HEK293 (cell line): ENCODE measurements around the gene SLC36A4.
A peak's percentile ranks its signal among the peaks of the same experiment; 100 is the strongest.

ENCODE experiments used
- CTCF ChIA-PET: fragments of 350-600 bp; formaldehyde crosslinking; extraction: SDS; loops from one replicate; lab custom pipeline; 2021; ENCODE audit warnings: antibody characterized with exemption; lab: Yijun Ruan, JAX
- POLR2A ChIA-PET: fragments of 300-600 bp; formaldehyde crosslinking; extraction: SDS; loops from one replicate; lab custom pipeline; 2020; ENCODE audit warnings: antibody characterized with exemption, inconsistent platforms; lab: Yijun Ruan, JAX
- H3K27ac ChIP-seq: fragments of 200-500 bp; sonication (Bioruptor generic); 2 replicates; pipeline ENCODE4 v1.5.1; 2014; ENCODE audit warnings: low read depth, low read length, control low read depth, inconsistent platforms; ENCODE audit errors: extremely low read depth
- H3K36me3 ChIP-seq, 2 experiments: fragments of 200-500 bp in 1 of 2; sonication (Bioruptor generic) in 1 of 2; 1 replicate in 1 of 2; 2 replicates in 1 of 2; pipeline ENCODE4 v1.5.1; 2014 to 2017; ENCODE audit warnings: inconsistent platforms in 2 of 2, low read length in 2 of 2; ENCODE audit not compliant: control insufficient read depth in 2 of 2, insufficient read depth in 1 of 2
- H3K4me1 ChIP-seq: fragments of 200-500 bp; sonication (Bioruptor generic); 2 replicates; pipeline ENCODE4 v1.5.1; 2014; ENCODE audit warnings: mild to moderate bottlenecking, low read length, inconsistent platforms; ENCODE audit not compliant: control insufficient read depth, insufficient read depth
- H3K4me3 ChIP-seq: 2 replicates; pipeline ENCODE4 v1.5.1; 2011; ENCODE audit warnings: low read depth, mild to moderate bottlenecking, control low read depth, low read length, moderate library complexity
- H3K9me3 ChIP-seq: fragments of 200-500 bp; sonication (Bioruptor generic); 2 replicates; pipeline ENCODE4 v1.5.1; 2014; ENCODE audit warnings: low read depth, low read length, inconsistent platforms; ENCODE audit not compliant: control insufficient read depth, insufficient read depth
- CTCF ChIP-seq: fragments of 450-650 bp; formaldehyde crosslinking; IDR thresholded peaks from 2 replicates; pipeline ENCODE4 v1.5.1; 2016; ENCODE audit warnings: missing biosample characterization, missing genetic modification characterization
- ELK4 ChIP-seq: IDR thresholded peaks from 2 replicates; pipeline ENCODE4 v1.6.1; 2011; ENCODE audit warnings: mild to moderate bottlenecking, low read depth, low read length, borderline replicate concordance
- MZF1 ChIP-seq: fragments of 450-650 bp; formaldehyde crosslinking; IDR thresholded peaks from 2 replicates; pipeline ENCODE4 v1.5.1; 2017; ENCODE audit warnings: missing biosample characterization, missing genetic modification characterization, borderline replicate concordance
- TRIM28 ChIP-seq: IDR thresholded peaks from 2 replicates; pipeline ENCODE4 v1.6.1; 2011; ENCODE audit warnings: low read length, control low read depth, borderline replicate concordance
- ZNF10 ChIP-seq: fragments of 450-650 bp; formaldehyde crosslinking; IDR thresholded peaks from 2 replicates; pipeline ENCODE4 v1.5.1; 2017; ENCODE audit warnings: missing biosample characterization, missing genetic modification characterization
- ZNF138 ChIP-seq: fragments of 450-650 bp; formaldehyde crosslinking; IDR thresholded peaks from 2 replicates; pipeline ENCODE4 v1.5.1; 2016; ENCODE audit warnings: missing biosample characterization, missing genetic modification characterization, borderline replicate concordance
- ZNF184 ChIP-seq: fragments of 450-650 bp; IDR thresholded peaks from 2 replicates; pipeline ENCODE4 v1.5.1; 2018; ENCODE audit warnings: missing biosample characterization, mild to moderate bottlenecking, missing genetic modification characterization
- ZNF19 ChIP-seq: fragments of 450-650 bp; formaldehyde crosslinking; IDR thresholded peaks from 2 replicates; pipeline ENCODE4; 2016; ENCODE audit warnings: missing biosample characterization, missing genetic modification characterization, low read depth
- ZNF433 ChIP-seq: fragments of 450-650 bp; formaldehyde crosslinking; IDR thresholded peaks from 2 replicates; pipeline ENCODE4 v1.5.1; 2016; ENCODE audit warnings: missing biosample characterization, missing genetic modification characterization, low read depth
- ZNF623 ChIP-seq: fragments of 450-650 bp; formaldehyde crosslinking; IDR thresholded peaks from 2 replicates; pipeline ENCODE4 v1.5.1; 2016; ENCODE audit warnings: missing biosample characterization, missing genetic modification characterization
- ZNF654 ChIP-seq: fragments of 450-650 bp; formaldehyde crosslinking; IDR thresholded peaks from 2 replicates; pipeline ENCODE4 v1.5.1; 2016; ENCODE audit warnings: low read depth, missing biosample characterization, missing genetic modification characterization
- ZNF664 ChIP-seq: fragments of 450-650 bp; formaldehyde crosslinking; IDR thresholded peaks from 2 replicates; pipeline ENCODE4 v1.5.1; 2016; ENCODE audit warnings: missing biosample characterization, missing genetic modification characterization
- TF ChIP-seq, protein P1 (sequence below): fragments of 450-650 bp; formaldehyde crosslinking; IDR thresholded peaks from 2 replicates; pipeline ENCODE4 v1.5.1; 2017; ENCODE audit warnings: missing biosample characterization, missing genetic modification characterization

The SLC36A4 gene

DNA sequence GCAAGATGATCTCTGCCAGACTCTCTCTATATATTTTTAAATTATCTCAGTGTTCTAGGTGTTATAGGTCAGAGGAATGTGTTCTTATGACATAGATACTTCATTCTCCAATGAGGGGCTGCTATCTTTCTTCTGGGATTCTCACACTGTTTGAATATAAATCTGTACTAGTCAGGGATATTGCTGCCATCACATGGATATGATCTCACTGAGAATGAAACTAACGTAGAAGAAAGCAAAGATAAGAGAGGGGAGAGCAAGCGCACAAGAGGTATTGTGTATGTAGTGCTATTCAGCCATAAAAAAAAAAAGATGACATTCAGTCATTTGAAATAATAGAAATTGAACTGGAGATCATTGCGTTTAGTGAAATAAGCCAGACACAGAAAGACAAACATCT, 42.2 kb upstream of the SLC36A4 start:
- TF ChIP-seq ZNF184 (tag by site-specific recombination) (no peak), ELK4 (no peak), ZNF10 (no peak)
- Histone ChIP-seq H3K27ac (no peak overlapping the region), H3K9me3 (no peaks in the 10 kb centered on the region), H3K36me3 (no peaks in the 10 kb centered on the region), H3K4me3 (no peak overlapping the region), H3K4me1 (no peaks in the 10 kb centered on the region)
- POLR2A ChIA-PET = no interaction called here
- CTCF ChIA-PET = no interaction called here

DNA sequence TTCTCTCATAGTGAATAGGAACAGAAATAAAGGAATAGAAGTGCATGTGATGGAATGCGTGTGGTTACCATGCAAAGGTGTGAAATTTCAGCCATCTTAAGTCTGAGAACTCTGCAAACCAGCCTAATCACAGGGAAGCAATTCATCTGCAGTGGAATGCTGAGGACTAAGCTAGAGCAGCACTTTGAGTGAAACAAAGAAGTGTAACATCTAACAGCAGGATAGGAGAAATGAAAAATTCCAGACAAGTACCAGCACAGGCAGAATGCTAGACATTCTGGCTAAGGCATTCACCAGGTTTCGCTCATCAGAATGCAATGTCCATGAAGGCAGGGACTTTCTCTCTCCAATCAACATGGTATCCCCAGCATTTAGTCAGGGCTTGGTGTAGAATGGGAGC, 41.2 kb upstream of the SLC36A4 start:
- POLR2A ChIA-PET = interaction anchor here (0.6 kb wide), 1 partner anchor 494 kb away, joined by 3 read pairs; no protein-coding TSS in a partner anchor
- Histone ChIP-seq H3K27ac (no peak overlapping the region), H3K4me3 (no peak overlapping the region), H3K9me3 (no peaks in the 10 kb centered on the region), H3K4me1 (no peaks in the 10 kb centered on the region), H3K36me3 (no peaks in the 10 kb centered on the region)
- CTCF ChIA-PET = interaction anchor here (0.6 to 5.4 kb wide), 4 partner anchors 10 to 414 kb away, joined by 3 to 74 read pairs (median 6); no protein-coding TSS in a partner anchor
- TF ChIP-seq ZNF664 (tag by site-specific recombination) = no peak

- TF ChIP-seq ZNF138 (tag by site-specific recombination) (no peak), ZNF654 (tag by site-specific recombination) (peak; percentile 52), TRIM28 (0 out of 2 replicates have a peak, but pooled peaks have one; percentile 45), ZNF433 (tag by site-specific recombination) (no peak), ZNF19 (tag by site-specific recombination) (no peak), MZF1 (tag by site-specific recombination) (peak; percentile 80; the same call in 1 of the 2 replicates), ZNF623 (tag by site-specific recombination) (no peak), CTCF (tag by site-specific recombination) (peak; percentile 67)
- TF ChIP-seq, protein P1, sequence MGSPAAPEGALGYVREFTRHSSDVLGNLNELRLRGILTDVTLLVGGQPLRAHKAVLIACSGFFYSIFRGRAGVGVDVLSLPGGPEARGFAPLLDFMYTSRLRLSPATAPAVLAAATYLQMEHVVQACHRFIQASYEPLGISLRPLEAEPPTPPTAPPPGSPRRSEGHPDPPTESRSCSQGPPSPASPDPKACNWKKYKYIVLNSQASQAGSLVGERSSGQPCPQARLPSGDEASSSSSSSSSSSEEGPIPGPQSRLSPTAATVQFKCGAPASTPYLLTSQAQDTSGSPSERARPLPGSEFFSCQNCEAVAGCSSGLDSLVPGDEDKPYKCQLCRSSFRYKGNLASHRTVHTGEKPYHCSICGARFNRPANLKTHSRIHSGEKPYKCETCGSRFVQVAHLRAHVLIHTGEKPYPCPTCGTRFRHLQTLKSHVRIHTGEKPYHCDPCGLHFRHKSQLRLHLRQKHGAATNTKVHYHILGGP = no peak
- ChIA-PET POLR2A (interaction anchor here (1.0 kb wide), 1 partner anchor 416 kb away, joined by 3 read pairs; no protein-coding TSS in a partner anchor), CTCF (interaction anchor here (0.6 to 5.4 kb wide), 20 partner anchors 10 to 416 kb away, joined by 3 to 74 read pairs (median 4); partner anchors contain the start of gene SMCO4)
- no peak overlapping the region for H3K4me3 ChIP-seq
- no peaks in the 10 kb centered on the region for H3K4me1 ChIP-seq
- no peak overlapping the region for H3K27ac ChIP-seq
- no peaks in the 10 kb centered on the region for H3K9me3 ChIP-seq
- H3K36me3 ChIP-seq = no peaks in the 10 kb centered on the region
These were observed 39.2 kb upstream of the SLC36A4 start for GRCh38 chr11:93236741-93237675.
